NCI-H2029 treated with DMSO at 0.1 percent for 48 hours (cell line): ENCODE measurements around the gene MAST4.
A peak's percentile ranks its signal among the peaks of the same experiment; 100 is the strongest.

Experiments
- DNase-seq: peaks from one replicate; lab custom pipeline; 2025; lab: John Stamatoyannopoulos, UW

Gene MAST4

GRCh38 chr5:67042176-67043003 is 446.2 kb downstream of the MAST4 start:
- DNase-seq, result no peak

GRCh38 chr5:67043796-67044511 is 447.8 kb downstream of the MAST4 start:
- DNase-seq, result no peak

- DNase-seq, result no peak
Measured at GRCh38 chr5:67045816-67046740, 449.9 kb downstream of the MAST4 start.

GRCh38 chr5:67047160-67047559 is 451.0 kb downstream of the MAST4 start:
- DNase-seq, result peak; percentile 18

- no peak for DNase-seq
Measured at GRCh38 chr5:67047616-67048015, 451.4 kb downstream of the MAST4 start.

GRCh38 chr5:67050125-67050524 is 453.9 kb downstream of the MAST4 start:
- DNase-seq, result peak; percentile 77

- no peak for DNase-seq
Measured at GRCh38 chr5:67050635-67051034, 454.4 kb downstream of the MAST4 start.

- DNase-seq, result no peak
Measured at GRCh38 chr5:67051164-67051563, 455.0 kb downstream of the MAST4 start.

- no peak for DNase-seq
Measured at GRCh38 chr5:67052034-67052433, 455.8 kb downstream of the MAST4 start.

- no peak for DNase-seq
Measured at GRCh38 chr5:67053229-67053628, 457.0 kb downstream of the MAST4 start.

GRCh38 chr5:67058998-67059743 is 463.0 kb downstream of the MAST4 start:
- DNase-seq, result no peak

GRCh38 chr5:67059744-67060490 is 463.7 kb downstream of the MAST4 start:
- no peak for DNase-seq

- no peak for DNase-seq
Measured at GRCh38 chr5:67061511-67061910, 465.3 kb downstream of the MAST4 start.

- DNase-seq, result no peak
Measured at GRCh38 chr5:67063055-67063454, 466.9 kb downstream of the MAST4 start.

- DNase-seq, result no peak
Measured at GRCh38 chr5:67063791-67064190, 467.6 kb downstream of the MAST4 start.

GRCh38 chr5:67065237-67065636 is 469.0 kb downstream of the MAST4 start:
- DNase-seq, result peak; percentile 32

GRCh38 chr5:67065696-67066095 is 469.5 kb downstream of the MAST4 start:
- no peak for DNase-seq

- no peak for DNase-seq
Measured at GRCh38 chr5:67066815-67067214, 470.6 kb downstream of the MAST4 start.

- DNase-seq, result no peak
Measured at GRCh38 chr5:67073045-67073680, 477.0 kb downstream of the MAST4 start.

GRCh38 chr5:67077296-67077695 is 481.1 kb downstream of the MAST4 start:
- DNase-seq, result no peak
